ENCODE results near the gene IL20.

The IL20 gene

GRCh38 chr1:206905295-206906164, 40.1 kb downstream of the IL20 start:
- H3K36me3 ChIP-seq (ENCODE audit: insufficient read depth, low read length) = no peaks in the 10 kb centered on the region
- no peak overlapping the region for H3K4me3 ChIP-seq (ENCODE audit: low read length)
- H3K9me3 ChIP-seq (ENCODE audit: insufficient read depth, low read depth, low read length) = no peaks in the 10 kb centered on the region
- H3K27ac ChIP-seq (ENCODE audit: low read depth, low read length) = no peak overlapping the region
- no peak overlapping the region for H3K9ac ChIP-seq (ENCODE audit: low read depth, low read length)
- WGBS = 68% methylated on average over 4 of the region's 4 CpGs
- H3K4me1 ChIP-seq (ENCODE audit: insufficient read depth, low read length) = peaks cover 6% of the 10 kb centered on the region; the same call in 1 of the 2 replicates
- H3K27me3 ChIP-seq (ENCODE audit: insufficient read depth, low read length) = peaks cover 34% of the 10 kb centered on the region

- Histone ChIP-seq H3K27ac (ENCODE audit: low read depth, low read length) (no peak overlapping the region), H3K9me3 (ENCODE audit: insufficient read depth, low read depth, low read length) (no peaks in the 10 kb centered on the region), H3K9ac (ENCODE audit: low read depth, low read length) (no peak overlapping the region), H3K36me3 (ENCODE audit: insufficient read depth, low read length) (no peaks in the 10 kb centered on the region), H3K4me3 (ENCODE audit: low read length) (no peak overlapping the region), H3K4me1 (ENCODE audit: insufficient read depth, low read length) (peaks cover 6% of the 10 kb centered on the region; the same call in 1 of the 2 replicates), H3K27me3 (ENCODE audit: insufficient read depth, low read length) (peaks cover 39% of the 10 kb centered on the region)
- 81% methylated on average over 23 of the region's 23 CpGs for WGBS
Observed at GRCh38 chr1:206907304-206907991, 42.0 kb downstream of the IL20 start.

GRCh38 chr1:206908038-206908437, 42.6 kb downstream of the IL20 start:
- Histone ChIP-seq H3K36me3 (ENCODE audit: insufficient read depth, low read length) (no peaks in the 10 kb centered on the region), H3K9ac (ENCODE audit: low read depth, low read length) (no peak overlapping the region), H3K9me3 (ENCODE audit: insufficient read depth, low read depth, low read length) (no peaks in the 10 kb centered on the region), H3K4me3 (ENCODE audit: low read length) (no peak overlapping the region), H3K4me1 (ENCODE audit: insufficient read depth, low read length) (peaks cover 6% of the 10 kb centered on the region; the same call in 1 of the 2 replicates), H3K27ac (ENCODE audit: low read depth, low read length) (no peak overlapping the region), H3K27me3 (ENCODE audit: insufficient read depth, low read length) (peaks cover 41% of the 10 kb centered on the region)
- WGBS = 89% methylated on average over 10 of the region's 10 CpGs

GRCh38 chr1:206909161-206909882, 43.9 kb downstream of the IL20 start:
- Histone ChIP-seq H3K27ac (ENCODE audit: low read depth, low read length) (no peak overlapping the region), H3K9ac (ENCODE audit: low read depth, low read length) (peak overlapping the region; percentile 47), H3K36me3 (ENCODE audit: insufficient read depth, low read length) (no peaks in the 10 kb centered on the region), H3K4me3 (ENCODE audit: low read length) (peak overlapping the region; percentile 66), H3K4me1 (ENCODE audit: insufficient read depth, low read length) (peaks cover 6% of the 10 kb centered on the region; the same call in 1 of the 2 replicates), H3K27me3 (ENCODE audit: insufficient read depth, low read length) (peaks cover 41% of the 10 kb centered on the region), H3K9me3 (ENCODE audit: insufficient read depth, low read depth, low read length) (no peaks in the 10 kb centered on the region)
- WGBS = under 1% methylated on average over 69 of the region's 69 CpGs

- Histone ChIP-seq H3K4me3 (ENCODE audit: low read length) (peak overlapping the region; percentile 66), H3K27ac (ENCODE audit: low read depth, low read length) (no peak overlapping the region), H3K9ac (ENCODE audit: low read depth, low read length) (peak overlapping the region; percentile 30; the same call in 1 of the 2 replicates), H3K27me3 (ENCODE audit: insufficient read depth, low read length) (peaks cover 41% of the 10 kb centered on the region), H3K9me3 (ENCODE audit: insufficient read depth, low read depth, low read length) (no peaks in the 10 kb centered on the region), H3K4me1 (ENCODE audit: insufficient read depth, low read length) (peaks cover 6% of the 10 kb centered on the region; the same call in 1 of the 2 replicates), H3K36me3 (ENCODE audit: insufficient read depth, low read length) (no peaks in the 10 kb centered on the region)
- WGBS = 18% methylated on average over 14 of the region's 14 CpGs
Observed at GRCh38 chr1:206909883-206910318, 44.5 kb downstream of the IL20 start.

- no CpG with 5 or more reads among the region's 1 CpG for WGBS
- Histone ChIP-seq H3K27me3 (ENCODE audit: insufficient read depth, low read length) (peaks cover 41% of the 10 kb centered on the region), H3K9ac (ENCODE audit: low read depth, low read length) (no peak overlapping the region), H3K27ac (ENCODE audit: low read depth, low read length) (no peak overlapping the region), H3K36me3 (ENCODE audit: insufficient read depth, low read length) (no peaks in the 10 kb centered on the region), H3K4me1 (ENCODE audit: insufficient read depth, low read length) (peaks cover 6% of the 10 kb centered on the region; the same call in 1 of the 2 replicates), H3K4me3 (ENCODE audit: low read length) (no peak overlapping the region), H3K9me3 (ENCODE audit: insufficient read depth, low read depth, low read length) (no peaks in the 10 kb centered on the region)
Observed at GRCh38 chr1:206911064-206911663, 45.7 kb downstream of the IL20 start.

DNA sequence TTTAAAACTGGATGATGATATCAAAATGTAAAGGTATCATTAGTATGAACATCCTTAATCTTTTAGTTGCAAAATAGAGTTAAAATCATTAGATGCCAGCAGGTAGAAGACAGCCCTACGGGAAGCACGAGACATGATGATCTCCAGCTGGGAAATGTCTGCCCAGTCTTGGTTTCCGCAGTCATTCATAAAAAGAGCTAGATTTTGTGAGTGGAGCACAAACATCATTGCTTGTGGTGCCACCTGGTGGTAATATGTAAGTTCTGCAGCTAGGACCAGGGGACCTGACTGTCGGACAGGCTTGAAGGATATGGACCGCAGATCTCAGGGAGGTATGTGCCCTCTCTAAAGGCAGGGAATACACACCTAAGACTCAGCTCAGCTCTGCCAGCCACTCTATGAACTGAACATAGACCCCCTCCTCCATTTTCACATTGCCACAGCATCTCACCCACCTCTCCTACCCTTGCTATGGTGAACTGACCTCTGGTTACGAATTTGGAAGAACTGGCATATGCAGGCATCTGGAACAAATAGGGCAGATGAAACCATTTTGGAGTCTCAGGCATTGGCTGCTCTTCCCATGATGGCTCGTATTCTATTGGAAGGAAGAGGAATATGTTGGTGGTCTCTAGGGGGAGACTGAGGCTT, 47.1 kb downstream of the IL20 start:
- Histone ChIP-seq H3K9ac (ENCODE audit: low read depth, low read length) (no peak overlapping the region), H3K27me3 (ENCODE audit: insufficient read depth, low read length) (peaks cover 37% of the 10 kb centered on the region), H3K9me3 (ENCODE audit: insufficient read depth, low read depth, low read length) (no peaks in the 10 kb centered on the region), H3K4me3 (ENCODE audit: low read length) (no peak overlapping the region), H3K36me3 (ENCODE audit: insufficient read depth, low read length) (no peaks in the 10 kb centered on the region), H3K4me1 (ENCODE audit: insufficient read depth, low read length) (peaks cover 3% of the 10 kb centered on the region; the same call in 1 of the 2 replicates), H3K27ac (ENCODE audit: low read depth, low read length) (no peak overlapping the region)
- 33% methylated on average over 7 of the region's 7 CpGs for WGBS

GRCh38 chr1:206913766-206914537, 48.5 kb downstream of the IL20 start:
- Histone ChIP-seq H3K27me3 (ENCODE audit: insufficient read depth, low read length) (peaks cover 23% of the 10 kb centered on the region), H3K4me3 (ENCODE audit: low read length) (no peak overlapping the region), H3K9ac (ENCODE audit: low read depth, low read length) (no peak overlapping the region)

DNA sequence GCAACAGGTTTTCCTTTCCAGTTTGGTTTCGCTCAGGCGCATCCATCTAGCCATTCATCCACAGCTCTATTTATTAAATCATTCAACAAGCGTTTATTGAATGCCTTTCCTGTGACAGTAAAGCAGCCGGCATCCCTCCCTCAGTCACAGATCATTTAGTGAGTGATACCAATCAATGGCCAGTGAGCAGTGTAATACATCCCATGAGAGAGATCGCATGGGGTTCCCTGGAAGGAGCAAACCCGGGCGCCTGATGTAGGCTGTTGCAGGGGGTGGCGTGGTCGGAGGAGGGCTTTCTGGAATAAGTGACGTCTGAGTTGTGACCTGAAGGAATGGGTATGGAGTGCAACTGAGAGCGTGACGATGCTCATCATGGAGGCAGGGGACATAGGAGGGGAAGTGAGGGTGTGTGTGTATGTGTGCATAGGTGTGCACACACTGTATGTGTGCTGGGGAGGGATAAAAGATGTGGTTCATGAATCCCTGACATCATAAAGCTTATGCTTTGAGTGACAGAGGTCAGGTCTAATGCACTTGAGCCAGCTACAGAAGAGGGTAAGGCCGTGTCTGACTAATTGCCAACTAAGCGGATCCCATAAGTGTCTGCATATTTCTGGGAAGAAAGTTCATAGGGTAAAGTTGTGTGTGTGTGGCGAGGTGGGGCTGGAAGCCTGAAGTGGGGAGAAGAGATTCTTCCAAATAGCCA, 49.8 kb downstream of the IL20 start:
- WGBS = 91% methylated on average over 15 of the region's 15 CpGs
- no peaks in the 10 kb centered on the region for H3K36me3 ChIP-seq (ENCODE audit: insufficient read depth, low read length)
- no peak overlapping the region for H3K4me3 ChIP-seq (ENCODE audit: low read length)
- no peaks in the 10 kb centered on the region for H3K4me1 ChIP-seq (ENCODE audit: insufficient read depth, low read length)
- H3K27me3 ChIP-seq (ENCODE audit: insufficient read depth, low read length) = peaks cover 11% of the 10 kb centered on the region
- no peak overlapping the region for H3K27ac ChIP-seq (ENCODE audit: low read depth, low read length)
- H3K9ac ChIP-seq (ENCODE audit: low read depth, low read length) = no peak overlapping the region
- H3K9me3 ChIP-seq (ENCODE audit: insufficient read depth, low read depth, low read length) = no peaks in the 10 kb centered on the region

More at GRCh38 chr1:206913766-206914537, 48.5 kb downstream of the IL20 start:
- Histone ChIP-seq H3K27ac (ENCODE audit: low read depth, low read length) (no peak overlapping the region), H3K36me3 (ENCODE audit: insufficient read depth, low read length) (no peaks in the 10 kb centered on the region), H3K4me1 (ENCODE audit: insufficient read depth, low read length) (no peaks in the 10 kb centered on the region), H3K9me3 (ENCODE audit: insufficient read depth, low read depth, low read length) (no peaks in the 10 kb centered on the region)
- WGBS = 91% methylated on average over 11 of the region's 12 CpGs
